GM23338 (cell line): ENCODE measurements around the gene PCDHGB7. TPM values are rescaled to one million over a fixed set of nuclear protein-coding genes. Genes with fewer than 3 reads are reported as not detected.
"Not testable (repeated sequence)": the region's sequence is repeated elsewhere in the genome, so short reads cannot be mapped to it uniquely, and the experiment has no call there.

Experiments
- ATAC-seq: fragments of 200-7000 bp; cut with Tn5 transposase; 3 replicates; pipeline ENCODE4 v1.9.1; 2020
- DNase-seq: peaks from one replicate; pipeline ENCODE4 v3.0.0-alpha.2; 2015; ENCODE audit warnings: low spot score
- H2AFZ ChIP-seq: fragments of 200-600 bp; sonication (generic); 2 replicates; pipeline ENCODE4 v1.8.0; 2016; ENCODE audit warnings: antibody characterized with exemption, mild to moderate bottlenecking, moderate library complexity
- H3F3A ChIP-seq: fragments of 200-600 bp; sonication (generic); replicated peaks from 2 replicates; pipeline ENCODE4 v1.8.0; 2017; ENCODE audit warnings: antibody characterized with exemption, mixed run types, low read depth
- H3K27ac ChIP-seq: fragments of 200-600 bp; sonication (generic); 2 replicates; pipeline ENCODE4 v1.6.1; 2016; ENCODE audit warnings: low read depth
- H3K27me3 ChIP-seq: fragments of 200-600 bp; sonication (generic); 2 replicates; pipeline ENCODE4 v1.8.0; 2016; ENCODE audit warnings: mild to moderate bottlenecking, mixed run types, moderate library complexity; ENCODE audit not compliant: insufficient read depth
- H3K36me3 ChIP-seq: fragments of 200-600 bp; sonication (generic); 2 replicates; pipeline ENCODE4 v1.8.0; 2016; ENCODE audit warnings: mild to moderate bottlenecking; ENCODE audit not compliant: insufficient read depth
- H3K4me1 ChIP-seq: fragments of 200-600 bp; sonication (generic); 2 replicates; pipeline ENCODE4 v1.8.0; 2016; ENCODE audit warnings: mild to moderate bottlenecking, moderate library complexity; ENCODE audit not compliant: insufficient read depth
- H3K4me2 ChIP-seq: fragments of 200-600 bp; sonication (generic); 2 replicates; pipeline ENCODE4 v1.7.1; 2017; ENCODE audit warnings: mixed run types
- H3K4me3 ChIP-seq: fragments of 200-600 bp; sonication (generic); 2 replicates; pipeline ENCODE4 v1.6.1; 2016; ENCODE audit warnings: mixed run types
- H3K79me2 ChIP-seq: fragments of 200-600 bp; sonication (generic); replicated peaks from 2 replicates; pipeline ENCODE4 v1.8.0; 2017; ENCODE audit warnings: mild to moderate bottlenecking; ENCODE audit not compliant: insufficient read depth
- H3K9me2 ChIP-seq: fragments of 200-600 bp; sonication (generic); 2 replicates; pipeline ENCODE4 v1.8.0; 2017; ENCODE audit not compliant: insufficient read depth
- H4K20me1 ChIP-seq: fragments of 200-600 bp; sonication (generic); replicated peaks from 2 replicates; pipeline ENCODE4 v1.8.0; 2017; ENCODE audit warnings: mild to moderate bottlenecking; ENCODE audit not compliant: insufficient read depth
- H3K27ac Mint-ChIP-seq: 2 replicates; pipeline ENCODE4 v1.8.0; 2020; ENCODE audit warnings: inconsistent platforms, mild to moderate bottlenecking, moderate library complexity, mixed read lengths
- H3K27me3 Mint-ChIP-seq: 3 replicates; pipeline ENCODE4 v1.8.0; 2022; ENCODE audit warnings: low read depth, mild to moderate bottlenecking, moderate library complexity, mixed read lengths, inconsistent platforms; ENCODE audit not compliant: insufficient read depth, poor library complexity
- H3K36me3 Mint-ChIP-seq: 3 replicates; pipeline ENCODE4 v1.8.0; 2021; ENCODE audit warnings: low read depth, mild to moderate bottlenecking, inconsistent platforms, moderate library complexity, mixed read lengths
- H3K4me1 Mint-ChIP-seq: 3 replicates; pipeline ENCODE4 v1.8.0; 2020; ENCODE audit warnings: mild to moderate bottlenecking, inconsistent platforms, mixed read lengths
- H3K4me3 Mint-ChIP-seq: 3 replicates; pipeline ENCODE4 v1.8.0; 2021; ENCODE audit warnings: moderate library complexity, mild to moderate bottlenecking, inconsistent platforms, mixed read lengths
- H3K9me3 Mint-ChIP-seq: 3 replicates; pipeline ENCODE4 v1.8.0; 2020; ENCODE audit warnings: moderate library complexity, mild to moderate bottlenecking, inconsistent platforms, mixed read lengths
- CTCF ChIP-seq, 2 experiments: fragments of 200-600 bp in 1 of 2; sonication (generic) in 1 of 2; conservative IDR thresholded peaks; 2 replicates each; pipeline versions ENCODE4 v1.5.1 to v1.6.1; 2016 to 2017; ENCODE audit warnings: antibody characterized with exemption in 2 of 2, low read depth in 2 of 2, mild to moderate bottlenecking in 2 of 2, moderate library complexity in 1 of 2
- EZH2 ChIP-seq: fragments of 200-600 bp; sonication (generic); IDR thresholded peaks from one replicate; pipeline ENCODE4 v1.8.0; 2017; ENCODE audit warnings: antibody characterized with exemption, mild to moderate bottlenecking, low read depth; ENCODE audit not compliant: unreplicated experiment
- REST ChIP-seq: IDR thresholded peaks from one replicate; pipeline ENCODE4 v1.6.1; 2018; ENCODE audit warnings: antibody characterized with exemption; ENCODE audit not compliant: unreplicated experiment
- polyA plus RNA-seq: library from polyadenylated mRNA; unstranded; fragments of >200 nt; fragmentation: Nextera tagmentation; extraction: Ambion mirVana; gene quantifications from 2 replicates; pipeline ENCODE4 v1.2.1, GENCODE V29; 2016
- total RNA-seq: library from RNA; depleted of rRNA; stranded (reverse); fragments of >200 nt; shearing (Covaris generic); gene quantifications from 2 replicates; pipeline ENCODE4 v1.2.3, GENCODE V29; 2014

Gene PCDHGB7
- total and polyA plus RNA-seq, 2 experiments from 2014 or later = 1.4 to 11.7 TPM

GRCh38 chr5:141393267-141393666, 24.2 kb upstream of the PCDHGB7 start:
- Histone ChIP-seq H3K27ac (no peak overlapping the region), H2AFZ (no peak overlapping the region), H3F3A (no peaks in the 10 kb centered on the region), H3K4me2 (no peak overlapping the region), H3K9me2 (no peaks in the 10 kb centered on the region), H3K27me3 (peaks cover 6% of the 10 kb centered on the region; the same call in 1 of the 2 replicates), H3K4me1 (0 out of 2 replicates have a peak, but pooled peaks cover 2% of the 10 kb centered on the region), H3K4me3 (no peak overlapping the region), H3K79me2 (0 out of 2 replicates have a peak, but pooled peaks cover 5% of the 10 kb centered on the region), H4K20me1 (no peaks in the 10 kb centered on the region), H3K36me3 (peaks cover 7% of the 10 kb centered on the region; the same call in 1 of the 2 replicates)
- DNase-seq (no peak), ATAC-seq (no peak)
- peaks cover 82% of the 10 kb centered on the region for H3K36me3 Mint-ChIP-seq
- peaks cover 87% of the 10 kb centered on the region for H3K9me3 Mint-ChIP-seq
- H3K27ac Mint-ChIP-seq = no peak overlapping the region
- no peak overlapping the region for H3K4me3 Mint-ChIP-seq
- no peak for TF ChIP-seq REST
- TF ChIP-seq EZH2 = no peak
- peaks cover 8% of the 10 kb centered on the region for H3K27me3 Mint-ChIP-seq
- no peaks in the 10 kb centered on the region; the same call in 2 of the 3 replicates for H3K4me1 Mint-ChIP-seq

- not testable (repeated sequence) for H3K9me2 ChIP-seq, H3K27me3 ChIP-seq, H3K27ac ChIP-seq, H2AFZ ChIP-seq, H3K4me1 ChIP-seq, H3K27ac Mint-ChIP-seq, H4K20me1 ChIP-seq, H3K4me1 Mint-ChIP-seq, ATAC-seq, H3F3A ChIP-seq, H3K4me2 ChIP-seq, DNase-seq, H3K4me3 Mint-ChIP-seq, H3K79me2 ChIP-seq, H3K4me3 ChIP-seq
- Mint-ChIP-seq H3K9me3 (peaks cover 87% of the 10 kb centered on the region), H3K27me3 (peaks cover 11% of the 10 kb centered on the region), H3K36me3 (peaks cover 81% of the 10 kb centered on the region)
- peaks cover 12% of the 10 kb centered on the region; the same call in 1 of the 2 replicates for H3K36me3 ChIP-seq
Observed at GRCh38 chr5:141394401-141395187, 22.9 kb upstream of the PCDHGB7 start.

GRCh38 chr5:141397756-141398551, 19.5 kb upstream of the PCDHGB7 start, which contains the start of gene PCDHGB5:
TSS of gene PCDHGB5 (plus strand) at chr5:141397947. CDS start at chr5:141398128, 181 bp downstream.
- not testable (repeated sequence) for H3F3A ChIP-seq, H3K27ac Mint-ChIP-seq, H2AFZ ChIP-seq, H3K79me2 ChIP-seq, H3K4me1 ChIP-seq, H3K4me1 Mint-ChIP-seq, H3K4me3 Mint-ChIP-seq, H3K9me2 ChIP-seq, H3K27me3 ChIP-seq, H3K27ac ChIP-seq, H4K20me1 ChIP-seq
- Histone ChIP-seq H3K4me3 (peak within 1 kb of the TSS; percentile 52), H3K36me3 (0 out of 2 replicates have a peak, but pooled peaks cover 13% of the 10 kb centered on the region), H3K4me2 (peak within 1 kb of the TSS; percentile 61; the same call in 1 of the 2 replicates)
- DNase-seq (peak; percentile 79), ATAC-seq (peak; percentile 90)
- H3K27me3 Mint-ChIP-seq = peaks cover 16% of the 10 kb centered on the region
- peak; percentile 69 for TF ChIP-seq CTCF (conservative IDR thresholded peaks at IDR 0.05; ENCODE audit: low read depth in 2 of 2)
- peaks cover 63% of the 10 kb centered on the region for H3K36me3 Mint-ChIP-seq
- H3K9me3 Mint-ChIP-seq = peaks cover 79% of the 10 kb centered on the region
